PFSK-1 (cell line): ENCODE data around the gene MYH15.

Source experiments
- FOXP2 ChIP-seq: optimal IDR thresholded peaks from 2 replicates; pipeline ENCODE3; 2011; ENCODE audit warnings: borderline replicate concordance, control low read depth, inconsistent platforms; ENCODE audit not compliant: insufficient read depth; ENCODE audit errors: extremely low read length, extremely low read depth
- POLR2AphosphoS5 ChIP-seq: IDR thresholded peaks from 2 replicates; pipeline ENCODE4 v1.6.1; 2012; ENCODE audit warnings: low read depth, mild to moderate bottlenecking, control low read depth, low read length, moderate library complexity
- SIN3A ChIP-seq: IDR thresholded peaks from 2 replicates; pipeline ENCODE4 v1.6.1; 2012; ENCODE audit warnings: mild to moderate bottlenecking, low read length, moderate library complexity, borderline replicate concordance; ENCODE audit not compliant: insufficient read depth
- TAF1 ChIP-seq: IDR thresholded peaks from 2 replicates; pipeline ENCODE4 v1.6.1; 2012; ENCODE audit warnings: low read length, control low read depth, borderline replicate concordance; ENCODE audit not compliant: insufficient read depth
- TF ChIP-seq, protein P1 (sequence below), 2 experiments: IDR thresholded peaks; 2 replicates each; pipeline versions ENCODE4 v1.6.1 to v1.8.0; 2011 to 2012; ENCODE audit warnings: low read depth in 2 of 2, low read length in 2 of 2, control low read depth in 1 of 2, inconsistent platforms in 1 of 2, mild to moderate bottlenecking in 1 of 2, moderate library complexity in 1 of 2; ENCODE audit not compliant: insufficient read depth in 1 of 2

MYH15 gene

GRCh38 chr3:108468577-108468976, 41.8 kb downstream of the MYH15 start:
- TF ChIP-seq SIN3A (no peak), TAF1 (no peak), POLR2AphosphoS5 (no peak), FOXP2 (no peak)
- TF ChIP-seq, protein P1, sequence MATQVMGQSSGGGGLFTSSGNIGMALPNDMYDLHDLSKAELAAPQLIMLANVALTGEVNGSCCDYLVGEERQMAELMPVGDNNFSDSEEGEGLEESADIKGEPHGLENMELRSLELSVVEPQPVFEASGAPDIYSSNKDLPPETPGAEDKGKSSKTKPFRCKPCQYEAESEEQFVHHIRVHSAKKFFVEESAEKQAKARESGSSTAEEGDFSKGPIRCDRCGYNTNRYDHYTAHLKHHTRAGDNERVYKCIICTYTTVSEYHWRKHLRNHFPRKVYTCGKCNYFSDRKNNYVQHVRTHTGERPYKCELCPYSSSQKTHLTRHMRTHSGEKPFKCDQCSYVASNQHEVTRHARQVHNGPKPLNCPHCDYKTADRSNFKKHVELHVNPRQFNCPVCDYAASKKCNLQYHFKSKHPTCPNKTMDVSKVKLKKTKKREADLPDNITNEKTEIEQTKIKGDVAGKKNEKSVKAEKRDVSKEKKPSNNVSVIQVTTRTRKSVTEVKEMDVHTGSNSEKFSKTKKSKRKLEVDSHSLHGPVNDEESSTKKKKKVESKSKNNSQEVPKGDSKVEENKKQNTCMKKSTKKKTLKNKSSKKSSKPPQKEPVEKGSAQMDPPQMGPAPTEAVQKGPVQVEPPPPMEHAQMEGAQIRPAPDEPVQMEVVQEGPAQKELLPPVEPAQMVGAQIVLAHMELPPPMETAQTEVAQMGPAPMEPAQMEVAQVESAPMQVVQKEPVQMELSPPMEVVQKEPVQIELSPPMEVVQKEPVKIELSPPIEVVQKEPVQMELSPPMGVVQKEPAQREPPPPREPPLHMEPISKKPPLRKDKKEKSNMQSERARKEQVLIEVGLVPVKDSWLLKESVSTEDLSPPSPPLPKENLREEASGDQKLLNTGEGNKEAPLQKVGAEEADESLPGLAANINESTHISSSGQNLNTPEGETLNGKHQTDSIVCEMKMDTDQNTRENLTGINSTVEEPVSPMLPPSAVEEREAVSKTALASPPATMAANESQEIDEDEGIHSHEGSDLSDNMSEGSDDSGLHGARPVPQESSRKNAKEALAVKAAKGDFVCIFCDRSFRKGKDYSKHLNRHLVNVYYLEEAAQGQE (IDR thresholded peaks at IDR 0.05; ENCODE audit: insufficient read depth in 1 of 2, low read depth in 2 of 2, low read length in 2 of 2) = no peak

- TF ChIP-seq FOXP2 (no peak), POLR2AphosphoS5 (no peak), SIN3A (no peak), TAF1 (no peak)
- TF ChIP-seq, protein P1 (IDR thresholded peaks at IDR 0.05; ENCODE audit: insufficient read depth in 1 of 2, low read depth in 2 of 2, low read length in 2 of 2) = no peak
Observed at GRCh38 chr3:108462899-108463298, 47.5 kb downstream of the MYH15 start.

DNA sequence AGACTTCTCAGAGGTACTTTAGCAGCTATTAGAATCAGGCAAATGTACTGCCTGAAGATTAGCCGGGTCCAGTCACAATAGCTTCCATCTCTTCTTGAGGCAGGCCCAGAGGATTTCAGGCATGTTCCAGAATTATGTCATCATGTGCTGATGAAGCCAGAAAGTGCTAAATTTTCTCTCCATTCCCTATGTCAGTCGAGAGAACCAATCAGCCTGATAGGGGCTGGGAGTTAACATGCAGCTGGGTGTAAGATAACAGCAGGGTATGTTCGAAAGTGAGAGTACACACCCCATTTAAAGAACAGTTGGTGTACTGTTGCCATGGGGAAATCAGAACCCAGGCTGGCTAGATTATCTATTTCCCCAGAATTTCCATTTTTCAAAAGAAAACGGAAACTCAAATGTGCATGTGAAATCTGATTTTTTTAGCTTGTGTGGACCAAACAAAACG, 48.7 kb downstream of the MYH15 start:
- TF ChIP-seq FOXP2 = no peak
- TF ChIP-seq TAF1 = no peak
- TF ChIP-seq POLR2AphosphoS5 = no peak
- TF ChIP-seq, protein P1 (IDR thresholded peaks at IDR 0.05; ENCODE audit: insufficient read depth in 1 of 2, low read depth in 2 of 2, low read length in 2 of 2) = no peak
- no peak for TF ChIP-seq SIN3A

GRCh38 chr3:108459225-108459624, 51.2 kb downstream of the MYH15 start:
- TF ChIP-seq POLR2AphosphoS5 (no peak), FOXP2 (no peak), TAF1 (no peak), SIN3A (no peak)
- TF ChIP-seq, protein P1 (IDR thresholded peaks at IDR 0.05; ENCODE audit: insufficient read depth in 1 of 2, low read depth in 2 of 2, low read length in 2 of 2) = no peak

DNA sequence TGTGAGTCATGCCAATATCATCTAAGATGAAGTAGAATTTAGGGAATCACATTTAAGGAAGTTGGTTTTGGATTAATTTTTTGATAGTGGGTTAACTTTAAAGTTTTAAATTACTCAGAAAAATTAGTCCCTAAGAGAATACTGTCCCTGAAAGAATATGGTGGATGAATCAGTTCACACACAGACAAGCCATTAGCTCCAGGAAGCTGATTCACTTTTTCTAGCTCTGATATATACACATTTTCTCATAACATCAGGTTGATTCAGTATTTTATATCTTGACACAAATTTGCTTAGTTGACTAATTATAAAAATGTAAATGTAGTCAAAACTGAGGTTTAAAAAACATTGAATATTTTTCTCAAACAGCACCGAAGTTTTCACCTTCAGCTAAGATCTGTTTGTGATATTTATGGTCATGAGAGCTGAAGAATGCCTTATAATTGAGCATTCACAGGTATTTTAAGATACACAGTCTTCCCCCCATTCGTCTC, 55.1 kb downstream of the MYH15 start:
- TF ChIP-seq POLR2AphosphoS5 = no peak
- TF ChIP-seq FOXP2 = no peak
- no peak for TF ChIP-seq SIN3A
- no peak for TF ChIP-seq TAF1
- TF ChIP-seq, protein P1 (IDR thresholded peaks at IDR 0.05; ENCODE audit: insufficient read depth in 1 of 2, low read depth in 2 of 2, low read length in 2 of 2) = no peak
